ENCODE data around the gene SIX3.

SIX3 gene

DNA sequence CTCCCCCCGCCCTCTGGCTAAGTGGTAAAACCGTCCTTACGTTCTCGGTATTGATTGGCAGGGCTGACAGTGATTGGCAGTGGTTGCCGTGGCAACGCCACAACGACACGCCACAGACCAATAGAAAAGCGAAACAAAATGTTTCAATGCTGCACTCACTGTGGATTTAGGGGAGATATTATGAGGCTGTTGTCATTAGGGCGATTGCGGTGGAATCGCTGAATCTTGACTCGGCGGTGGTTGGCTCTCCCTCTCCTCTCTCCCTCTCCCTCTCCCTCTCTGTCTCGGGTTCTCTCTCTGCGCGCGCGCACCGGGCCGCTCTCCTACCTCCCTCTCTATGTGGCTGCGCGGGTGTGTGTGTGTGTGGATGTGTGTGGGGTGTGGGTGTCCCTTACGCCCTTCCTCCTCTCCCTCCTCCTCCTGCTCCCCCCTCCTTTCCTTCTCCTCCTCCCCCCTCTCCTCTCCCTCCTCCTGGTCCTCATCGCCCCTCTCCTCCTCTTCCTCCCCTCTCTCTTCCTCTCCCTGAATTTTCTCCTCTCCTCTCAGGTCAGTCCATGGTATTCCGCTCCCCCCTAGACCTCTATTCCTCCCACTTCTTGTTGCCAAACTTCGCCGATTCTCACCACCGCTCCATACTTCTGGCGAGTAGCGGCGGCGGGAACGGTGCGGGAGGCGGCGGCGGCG lies at the start of gene SIX3:
Gene SIX3, plus strand, starts transcription at position 152 of the 684 bp plus-strand sequence. Its CDS starts 403 bp downstream, at position 555.
- DNase-seq: no peak

- no peak for DNase-seq
These were observed 47.4 kb upstream of the SIX3 start for GRCh38 chr2:44894058-44894457.

DNA sequence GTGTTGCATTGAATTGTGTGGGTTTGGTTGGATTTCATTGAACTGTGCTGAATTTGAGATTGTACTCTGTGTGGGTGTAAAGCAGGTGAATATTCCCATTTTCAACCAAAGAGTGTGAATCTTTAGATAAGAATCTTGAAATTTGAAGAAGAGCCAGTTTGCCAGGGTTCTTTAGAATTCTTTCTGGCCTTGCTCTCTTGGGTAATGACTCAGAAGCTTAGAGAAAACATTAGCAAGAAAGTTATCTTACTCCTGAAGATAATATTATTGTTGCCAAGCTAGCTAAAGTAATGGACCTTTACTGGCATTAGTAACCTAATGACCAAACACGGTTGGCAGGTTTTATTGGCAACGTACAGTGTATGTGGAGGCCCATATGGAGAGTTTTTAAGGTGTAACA lies 46.4 kb upstream of the SIX3 start:
- DNase-seq: no peak

DNA sequence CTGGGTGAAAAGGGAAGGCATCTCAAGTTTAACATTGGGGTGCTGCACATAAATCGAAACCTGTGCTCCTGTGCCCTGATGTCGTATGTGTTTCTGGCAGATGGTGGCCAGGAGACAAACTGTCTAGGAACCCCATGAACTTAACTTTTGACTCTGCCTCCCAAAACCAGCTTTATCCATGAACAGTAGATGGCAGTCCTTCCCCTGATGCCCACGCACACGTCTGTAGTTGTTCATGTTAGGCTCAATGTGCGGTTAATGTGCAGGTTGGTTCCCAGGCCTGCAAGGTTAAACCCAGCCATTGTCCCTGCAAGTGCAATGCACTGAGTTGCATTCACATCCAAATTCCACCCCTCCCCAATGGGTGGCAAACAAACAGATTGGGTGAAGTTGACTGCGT lies 44.1 kb upstream of the SIX3 start:
- DNase-seq: no peak

DNA sequence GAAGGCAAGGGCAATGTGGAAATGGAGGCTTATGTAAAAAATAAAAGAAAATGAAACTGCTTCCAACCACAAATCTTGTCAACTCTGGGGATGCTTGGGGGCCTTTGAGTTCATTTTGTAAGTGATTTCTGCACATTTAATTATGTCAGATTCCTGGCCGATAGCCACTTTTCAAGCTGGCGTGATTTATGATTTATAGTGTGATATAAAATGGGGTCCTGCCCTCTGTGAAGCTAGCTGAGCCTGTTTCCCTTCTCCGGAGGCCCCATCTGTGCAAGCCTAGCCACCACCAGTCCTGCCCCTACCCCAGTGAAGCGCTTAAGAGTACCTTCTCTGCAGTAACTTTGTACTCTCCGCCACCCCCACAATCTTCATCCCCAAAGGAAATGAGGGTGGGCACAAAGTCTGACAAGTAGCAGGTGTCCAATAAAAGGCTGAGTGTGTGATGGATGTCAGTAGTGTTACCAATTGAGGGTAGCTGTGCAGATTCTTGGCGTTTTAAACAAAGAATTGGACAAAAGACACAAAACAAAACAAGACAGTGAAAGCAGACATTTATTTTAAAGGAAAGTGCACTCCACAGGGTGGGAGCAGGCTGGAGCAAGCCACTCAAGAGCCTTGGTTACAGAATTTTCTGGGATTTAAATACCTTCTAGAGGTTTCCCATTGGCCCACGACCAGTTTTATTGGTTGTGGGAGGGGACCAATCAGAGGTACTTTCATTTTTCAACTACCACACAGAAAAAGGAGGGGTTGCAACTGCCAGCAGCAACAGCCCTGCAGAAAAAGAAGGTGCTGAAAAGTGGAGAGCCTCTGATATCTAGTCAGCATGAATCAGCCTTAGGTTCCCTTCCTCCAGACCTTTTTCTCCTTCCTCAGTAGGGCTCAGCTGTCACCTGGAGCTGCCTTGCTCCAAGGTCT lies 39.0 kb upstream of the SIX3 start:
- DNase-seq: no peak

GRCh38 chr2:44904578-44904977 lies 36.9 kb upstream of the SIX3 start:
- no peak for DNase-seq

- DNase-seq: no peak
These were observed 34.5 kb upstream of the SIX3 start for GRCh38 chr2:44906972-44907371.

DNA sequence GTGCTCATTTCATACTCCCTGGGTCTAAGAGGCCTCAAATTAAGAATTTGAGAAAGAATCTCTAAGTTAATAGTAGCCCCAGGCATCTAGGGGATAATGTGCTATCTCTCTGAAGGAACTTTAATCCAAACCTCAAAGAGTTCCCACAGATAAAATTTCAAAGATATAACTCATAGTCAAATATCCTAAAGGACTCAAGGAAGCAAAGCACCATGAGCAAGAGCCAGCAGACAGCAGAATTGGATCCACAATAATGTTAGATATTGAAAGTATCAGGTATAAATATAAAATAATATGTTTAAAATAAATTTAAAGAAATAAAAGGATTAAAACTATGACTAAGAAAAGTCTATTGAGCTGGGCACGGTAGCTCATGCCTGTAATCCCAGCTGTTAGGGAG lies 31.7 kb upstream of the SIX3 start:
- no peak for DNase-seq

- DNase-seq: no peak
These were observed 28.8 kb upstream of the SIX3 start for GRCh38 chr2:44912660-44913059.

- DNase-seq: no peak
These were observed 25.2 kb upstream of the SIX3 start for GRCh38 chr2:44916291-44916690.

DNA sequence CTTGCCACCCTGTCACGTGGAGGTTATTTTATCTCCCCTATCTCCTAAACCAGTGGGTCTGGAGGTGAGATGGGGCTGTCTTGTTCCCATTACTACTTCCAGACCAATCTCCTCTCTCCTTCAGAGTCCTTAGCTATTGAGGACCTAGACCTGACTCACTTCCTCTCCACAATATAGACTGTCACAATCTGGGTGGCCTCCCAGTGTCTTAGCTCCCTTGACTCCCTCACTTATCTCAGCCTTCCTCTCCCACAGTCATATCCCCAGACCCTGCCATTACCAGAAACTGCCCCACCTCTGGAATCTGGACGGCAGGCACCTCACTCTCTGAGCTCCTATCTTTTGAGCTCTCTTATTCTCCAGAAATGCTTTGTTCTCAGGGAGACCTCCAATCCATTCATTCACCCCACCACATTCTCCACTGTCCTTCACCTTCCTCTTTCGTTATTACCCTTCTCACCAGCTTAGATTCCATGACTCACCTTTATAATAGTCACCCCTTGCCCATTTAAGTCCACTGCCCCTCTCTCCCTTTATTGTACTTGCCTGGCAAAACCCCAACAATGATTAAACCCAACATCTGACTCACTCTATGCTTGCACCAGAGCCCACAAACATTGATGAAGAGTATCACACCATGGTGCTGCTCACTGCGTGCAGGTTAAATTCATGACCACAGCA lies 23.3 kb upstream of the SIX3 start:
- DNase-seq: no peak

DNA sequence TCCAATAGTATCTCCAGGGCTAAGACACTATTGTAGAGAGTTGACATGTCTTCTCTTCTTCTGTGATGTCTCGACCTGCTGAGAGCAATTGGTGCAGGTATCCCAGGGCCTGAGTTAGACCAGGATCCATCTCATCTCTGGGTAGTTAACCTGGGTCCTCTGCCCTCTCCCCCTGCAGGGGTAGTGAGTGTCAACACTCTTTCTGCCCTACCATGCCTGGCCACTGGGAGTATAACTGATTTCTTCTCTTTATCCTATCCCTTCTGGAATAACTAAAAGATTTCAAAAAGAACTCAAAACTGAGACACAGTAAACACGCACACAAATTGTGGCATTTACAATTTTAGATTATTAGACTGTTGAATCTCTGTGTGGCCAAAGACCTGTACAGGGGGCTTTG lies 20.8 kb upstream of the SIX3 start:
- DNase-seq: no peak

DNA sequence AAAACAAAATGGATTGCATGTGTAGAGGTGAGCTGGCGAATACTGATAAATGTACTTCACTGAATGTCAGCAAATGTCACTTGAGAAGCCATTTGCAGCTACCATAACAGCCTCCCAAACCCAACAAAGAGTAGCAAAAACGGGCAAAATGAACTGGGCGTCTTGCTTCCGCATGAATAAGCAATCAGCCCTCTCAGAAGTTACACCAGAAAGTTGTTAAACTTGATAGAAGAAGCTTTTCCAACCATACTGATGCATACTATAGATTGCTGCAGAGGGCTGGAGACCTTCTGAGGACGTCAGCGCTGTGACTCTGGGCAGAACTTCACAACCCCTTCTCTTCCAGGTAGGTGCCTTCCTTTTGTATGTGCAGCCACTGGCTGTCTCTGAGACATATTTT lies 18.7 kb upstream of the SIX3 start:
- DNase-seq: no peak

- no peak for DNase-seq
These were observed 15.9 kb upstream of the SIX3 start for GRCh38 chr2:44925561-44926136.

- no peak for DNase-seq
These were observed 14.5 kb upstream of the SIX3 start for GRCh38 chr2:44926957-44927356.

DNA sequence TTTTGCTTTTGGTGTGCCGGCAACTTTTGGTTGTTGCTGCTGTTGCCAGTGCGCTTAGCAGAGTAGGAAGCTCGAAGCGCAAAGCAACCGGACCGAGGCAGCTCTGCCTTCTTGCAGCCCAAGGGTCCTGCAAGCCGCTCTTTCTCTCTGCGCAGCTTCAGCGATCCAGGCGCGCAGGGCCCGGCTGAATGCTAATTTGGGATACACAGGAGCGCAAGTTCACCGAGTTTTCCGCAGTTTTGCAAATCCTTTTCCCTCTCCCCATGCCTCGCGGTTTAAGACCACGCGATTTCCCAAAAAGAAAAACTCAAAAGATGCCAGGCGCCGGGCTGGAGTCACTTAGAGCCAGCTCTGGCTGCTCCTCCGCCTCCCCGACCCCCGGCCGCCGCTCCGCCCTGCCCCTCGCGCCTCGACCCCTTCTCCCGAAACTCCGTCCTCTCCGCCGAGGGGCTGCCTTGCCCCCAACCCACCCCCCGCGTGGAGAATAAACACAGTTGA lies 13.5 kb upstream of the SIX3 start:
- no peak for DNase-seq

DNA sequence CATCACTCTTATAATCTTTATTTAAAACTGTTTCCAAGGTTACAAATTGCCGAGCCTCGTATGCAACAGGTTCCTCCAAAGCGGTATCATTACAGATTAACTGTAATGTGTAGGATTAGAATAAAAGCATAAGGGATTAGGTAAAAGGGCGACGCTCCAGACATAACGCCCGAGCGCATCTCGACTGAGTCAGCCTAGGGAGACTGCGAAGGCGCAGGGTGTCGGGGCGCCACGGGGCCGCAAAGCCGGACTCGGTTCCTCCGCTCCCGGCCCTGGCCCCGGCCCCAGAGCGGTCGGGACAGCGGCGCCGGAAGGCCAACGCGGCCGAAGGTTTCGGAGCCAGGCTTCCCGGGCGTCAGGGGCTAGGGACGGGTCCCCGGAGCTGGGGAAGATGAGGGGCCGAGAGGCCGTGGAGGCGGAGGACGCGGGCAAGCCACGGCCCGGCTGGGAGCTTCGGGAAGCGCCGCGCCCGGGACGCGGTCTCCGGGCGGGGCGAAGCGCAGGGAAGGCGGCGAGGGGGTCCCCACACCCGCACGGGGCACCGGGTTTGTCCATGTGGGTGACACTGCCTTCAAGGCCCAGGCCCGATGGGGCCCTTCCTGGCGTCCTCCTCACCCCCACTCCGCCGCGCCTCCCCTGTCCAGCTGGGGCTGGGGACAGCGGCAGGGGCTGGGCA lies 12.9 kb upstream of the SIX3 start:
- DNase-seq: no peak

DNA sequence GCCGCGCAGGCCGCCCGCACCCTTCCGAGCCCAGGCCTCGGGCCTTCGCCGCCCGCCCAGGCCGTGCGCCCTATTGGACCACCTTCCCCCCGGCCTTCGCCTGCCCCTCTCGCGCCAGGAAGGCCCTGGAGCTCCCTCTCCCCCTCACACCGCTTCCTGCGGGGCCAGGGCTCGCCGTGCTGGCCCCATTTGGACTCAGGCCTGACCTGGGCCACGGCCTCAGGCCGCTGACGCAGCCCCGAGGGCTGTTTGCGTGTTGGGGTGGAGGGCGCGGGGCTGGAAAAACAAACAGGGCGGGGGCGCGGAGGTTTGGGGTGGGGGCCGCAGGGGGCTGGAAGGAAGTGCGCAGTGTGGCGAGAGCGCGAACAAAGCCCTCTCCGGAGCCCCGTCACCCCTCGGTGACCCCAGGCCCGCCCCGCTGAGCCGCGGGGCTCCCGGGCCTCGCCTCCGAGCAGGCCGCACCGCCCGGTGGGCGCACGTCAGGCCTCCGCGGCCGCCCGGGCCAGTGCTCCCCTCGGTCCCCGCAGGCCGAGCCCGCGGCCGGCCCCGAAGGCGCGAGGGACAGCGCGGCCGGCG lies 12.3 kb upstream of the SIX3 start:
- no peak for DNase-seq

DNA sequence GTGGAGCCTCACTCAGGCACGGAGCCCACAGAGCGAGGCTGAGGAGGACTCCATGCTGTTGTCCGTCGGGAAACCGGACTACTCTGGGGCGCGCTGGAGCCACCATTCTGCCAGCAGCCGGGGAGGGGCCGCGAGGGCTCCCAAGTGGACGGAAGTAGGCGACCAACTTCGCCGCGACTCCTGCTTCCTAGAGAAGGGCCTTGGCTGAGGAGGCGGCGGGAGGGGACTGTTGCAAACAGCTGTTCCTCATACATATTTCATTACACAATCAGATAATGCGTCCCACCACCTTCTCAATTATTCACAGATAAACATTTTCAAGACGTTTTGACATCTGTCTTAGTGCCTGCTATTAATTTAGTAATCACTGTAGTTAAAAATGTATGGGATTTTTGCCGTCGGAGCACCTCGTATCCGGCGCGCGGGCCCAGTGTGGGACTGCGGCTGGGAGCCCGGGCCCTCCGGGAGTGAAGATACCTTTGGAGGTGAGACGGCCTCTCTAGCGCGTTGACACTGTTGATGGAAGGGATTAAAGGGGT lies 11.7 kb upstream of the SIX3 start:
- DNase-seq: no peak

- no peak for DNase-seq
These were observed 11.0 kb upstream of the SIX3 start for GRCh38 chr2:44930274-44931197.

Measured in activated gamma-delta T cell treated with Interleukin-2 at 50 U/mL for 16 hours (primary cell).